ENCODE results near the gene PTRHD1.
"Not testable (repeated sequence)": the region's sequence is repeated elsewhere in the genome, so short reads cannot be mapped to it uniquely, and the experiment has no call there.

DNA sequence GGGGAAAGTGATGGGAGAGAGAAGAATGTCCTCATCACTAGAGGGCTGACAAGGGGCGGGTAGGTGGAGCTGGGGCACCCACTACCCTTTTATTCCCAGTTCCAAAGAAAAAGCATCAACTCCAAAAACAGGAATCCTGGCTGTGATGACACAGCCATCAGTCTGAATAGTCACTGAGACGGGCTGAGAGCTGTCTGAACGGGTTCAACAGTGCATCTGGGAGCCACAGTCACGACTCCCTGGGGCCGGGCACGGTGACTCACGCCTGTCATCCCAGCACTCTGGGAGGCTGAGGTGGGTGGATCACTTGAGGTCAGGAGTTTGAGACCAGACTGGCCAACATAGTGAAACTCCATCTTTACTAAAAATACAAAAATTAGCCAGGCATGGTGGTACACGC is 42.2 kb upstream of the PTRHD1 start:
- TF ChIP-seq, protein P1, sequence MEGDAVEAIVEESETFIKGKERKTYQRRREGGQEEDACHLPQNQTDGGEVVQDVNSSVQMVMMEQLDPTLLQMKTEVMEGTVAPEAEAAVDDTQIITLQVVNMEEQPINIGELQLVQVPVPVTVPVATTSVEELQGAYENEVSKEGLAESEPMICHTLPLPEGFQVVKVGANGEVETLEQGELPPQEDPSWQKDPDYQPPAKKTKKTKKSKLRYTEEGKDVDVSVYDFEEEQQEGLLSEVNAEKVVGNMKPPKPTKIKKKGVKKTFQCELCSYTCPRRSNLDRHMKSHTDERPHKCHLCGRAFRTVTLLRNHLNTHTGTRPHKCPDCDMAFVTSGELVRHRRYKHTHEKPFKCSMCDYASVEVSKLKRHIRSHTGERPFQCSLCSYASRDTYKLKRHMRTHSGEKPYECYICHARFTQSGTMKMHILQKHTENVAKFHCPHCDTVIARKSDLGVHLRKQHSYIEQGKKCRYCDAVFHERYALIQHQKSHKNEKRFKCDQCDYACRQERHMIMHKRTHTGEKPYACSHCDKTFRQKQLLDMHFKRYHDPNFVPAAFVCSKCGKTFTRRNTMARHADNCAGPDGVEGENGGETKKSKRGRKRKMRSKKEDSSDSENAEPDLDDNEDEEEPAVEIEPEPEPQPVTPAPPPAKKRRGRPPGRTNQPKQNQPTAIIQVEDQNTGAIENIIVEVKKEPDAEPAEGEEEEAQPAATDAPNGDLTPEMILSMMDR (IDR thresholded peaks at IDR 0.05): not testable (repeated sequence)
- TF ChIP-seq EZH2phosphoT487 (IDR thresholded peaks at IDR 0.05): not testable (repeated sequence)
